GM21717 (cell line): ENCODE data around the gene ACTR2.
"Not testable (repeated sequence)": the region's sequence is repeated elsewhere in the genome, so short reads cannot be mapped to it uniquely, and the experiment has no call there.

Experiments used
- ATAC-seq: cut with Tn5 transposase; IDR thresholded peaks from one replicate; pipeline ENCODE4 v1.9.1; 2021; ENCODE audit warnings: mild to moderate bottlenecking, moderate library complexity; ENCODE audit not compliant: unreplicated experiment

The ACTR2 gene

DNA sequence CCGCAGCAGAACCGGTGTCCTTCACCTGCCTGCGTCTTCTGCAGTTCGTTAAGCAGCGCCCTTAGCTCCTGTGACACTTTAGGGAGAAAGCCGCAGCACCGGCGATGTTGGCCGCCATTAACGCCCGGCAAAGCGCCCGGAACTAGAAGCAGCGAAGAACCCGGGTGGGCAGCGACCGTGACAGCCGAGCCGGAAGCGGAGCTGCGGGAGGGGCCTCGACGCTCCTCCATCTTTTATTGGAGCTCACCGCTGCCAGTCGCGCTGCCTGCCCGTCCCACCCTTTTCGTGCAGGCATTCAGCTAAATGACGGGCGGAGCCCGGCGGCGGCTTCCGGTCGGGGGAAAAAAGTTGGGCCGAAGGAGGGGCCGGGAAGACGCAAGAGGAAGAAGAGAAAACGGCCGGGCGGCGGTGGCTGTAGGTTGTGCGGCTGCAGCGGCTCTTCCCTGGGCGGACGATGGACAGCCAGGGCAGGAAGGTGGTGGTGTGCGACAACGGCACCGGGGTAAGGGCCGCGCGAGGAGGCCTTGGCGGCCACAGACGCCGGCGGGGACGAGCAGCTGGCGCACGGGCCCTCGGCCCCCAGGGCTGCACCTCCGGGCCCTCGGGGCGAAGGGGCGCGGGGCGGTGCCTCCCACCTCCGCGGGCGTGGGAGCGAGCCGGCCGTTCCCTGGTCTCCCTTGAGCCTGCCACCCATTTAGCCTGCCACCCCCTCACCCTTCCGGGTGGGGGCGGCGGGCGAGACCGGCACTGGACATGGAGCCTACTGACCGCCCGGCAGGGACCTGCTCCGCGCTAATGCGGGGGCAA lies at the start of gene ACTR2:
ACTR2 (plus strand) TSS at position 376 of the 807 bp plus-strand sequence; CDS start at position 455, 79 bp downstream.
- ATAC-seq, result peak; percentile 89

- ATAC-seq, result no peak
Observed at GRCh38 chr2:65182570-65182969, 45.1 kb upstream of the ACTR2 start.

- ATAC-seq, result not testable (repeated sequence)
Observed at GRCh38 chr2:65183406-65183805, 44.2 kb upstream of the ACTR2 start.

GRCh38 chr2:65185012-65185411 lies 42.6 kb upstream of the ACTR2 start:
- ATAC-seq, result no peak

GRCh38 chr2:65186093-65186868 lies 41.4 kb upstream of the ACTR2 start:
- no peak for ATAC-seq

GRCh38 chr2:65186872-65187851 lies 40.5 kb upstream of the ACTR2 start:
- ATAC-seq, result no peak

GRCh38 chr2:65193446-65193845 lies 34.2 kb upstream of the ACTR2 start:
- ATAC-seq, result no peak

DNA sequence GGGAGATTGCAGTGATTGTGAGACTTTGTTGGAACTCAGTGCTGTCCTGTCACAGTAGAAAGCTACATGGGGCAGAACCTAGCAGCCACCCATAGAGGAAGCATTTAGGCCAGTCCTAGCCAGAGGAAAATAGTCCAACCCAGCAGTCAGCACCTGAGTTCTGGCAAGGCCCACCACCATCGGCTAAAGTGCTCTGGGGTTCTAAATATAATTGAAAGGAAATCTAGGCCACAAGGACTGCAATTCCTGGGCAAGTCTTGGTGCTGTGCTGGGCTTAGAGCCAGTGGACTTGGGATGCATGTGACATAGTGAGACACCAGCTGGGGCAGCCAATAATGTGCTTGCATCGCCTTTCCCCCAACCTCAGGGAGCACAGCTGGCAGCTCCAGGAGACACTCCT lies 28.9 kb upstream of the ACTR2 start:
- no peak for ATAC-seq

DNA sequence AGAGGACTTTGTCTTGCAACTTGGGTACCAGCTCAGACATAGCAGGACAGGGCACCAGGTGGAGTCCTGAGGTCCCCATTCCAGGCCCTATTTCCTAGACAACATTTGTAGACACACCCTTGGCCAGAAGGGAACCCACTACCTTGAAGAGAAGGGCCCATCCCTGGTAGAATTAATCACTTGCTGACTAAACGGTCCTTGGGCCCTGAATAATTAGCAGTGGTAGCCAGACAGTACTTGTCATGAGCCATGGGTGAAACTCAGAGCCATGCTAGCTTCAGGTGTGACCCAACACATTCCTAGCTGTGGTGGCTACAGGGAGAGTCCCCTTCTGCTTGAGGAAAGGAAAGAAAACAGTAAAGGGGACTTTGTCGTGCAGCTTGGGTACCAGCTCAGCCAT lies 28.5 kb upstream of the ACTR2 start:
- no peak for ATAC-seq

DNA sequence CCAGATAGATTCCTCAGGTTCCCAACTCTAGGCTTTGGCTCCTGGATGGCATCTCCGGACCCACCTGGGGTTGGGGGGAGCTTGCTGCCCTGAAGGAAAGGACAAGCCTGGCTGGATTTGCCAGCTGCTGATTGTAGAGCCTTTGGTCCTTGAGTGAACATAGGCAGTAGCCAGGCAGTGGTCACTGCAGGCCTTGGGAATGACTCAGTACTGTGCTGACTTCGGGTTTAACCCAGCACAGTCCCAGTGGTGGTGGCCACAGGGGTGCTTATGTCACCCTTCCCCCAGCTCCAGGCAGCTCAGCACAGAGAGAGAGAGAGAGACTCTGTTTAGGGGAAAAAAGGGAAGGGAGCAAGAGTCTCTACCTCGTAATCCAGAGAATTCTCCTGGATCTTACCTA lies 27.7 kb upstream of the ACTR2 start:
- ATAC-seq, result no peak

GRCh38 chr2:65204461-65205210 lies 23.0 kb upstream of the ACTR2 start:
- no peak for ATAC-seq

DNA sequence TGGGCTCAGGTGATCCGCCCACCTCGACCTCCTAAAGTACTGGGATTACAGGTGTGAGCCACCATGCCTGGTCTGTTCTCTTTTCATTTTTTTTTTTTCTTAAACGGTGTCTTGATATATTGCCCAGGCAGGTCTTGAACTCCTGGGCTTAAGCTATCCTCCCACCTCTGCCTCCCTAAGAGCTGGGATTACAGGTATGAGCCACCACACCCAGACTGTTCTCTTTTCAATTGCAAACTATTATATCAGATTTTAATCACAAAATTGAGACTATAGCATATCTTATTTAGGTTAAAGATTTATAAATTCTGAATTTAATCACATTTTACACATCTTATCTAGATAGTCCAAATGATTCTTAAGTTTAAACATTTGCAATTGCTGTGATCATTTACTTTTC lies 15.5 kb upstream of the ACTR2 start:
- ATAC-seq, result no peak

GRCh38 chr2:65212619-65213018 lies 15.0 kb upstream of the ACTR2 start:
- ATAC-seq, result no peak

DNA sequence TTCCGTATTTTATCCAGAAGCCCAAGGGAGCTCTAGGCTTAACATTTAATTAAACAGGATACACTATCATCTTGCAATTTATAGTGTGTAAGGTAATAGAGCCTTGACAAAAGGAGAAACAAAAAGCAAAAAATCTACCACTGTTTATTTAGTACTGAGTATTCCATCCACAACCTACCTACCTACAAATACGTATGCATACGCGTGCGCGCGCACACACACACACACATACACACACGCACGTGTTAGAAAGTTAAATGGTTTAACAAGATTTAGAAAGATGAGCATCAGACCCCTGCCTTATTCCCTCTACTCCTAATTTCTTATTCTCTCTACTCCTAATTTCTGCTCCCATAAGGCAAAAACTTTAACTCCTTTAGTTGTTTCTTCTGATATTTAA lies 14.6 kb upstream of the ACTR2 start:
- ATAC-seq, result no peak

DNA sequence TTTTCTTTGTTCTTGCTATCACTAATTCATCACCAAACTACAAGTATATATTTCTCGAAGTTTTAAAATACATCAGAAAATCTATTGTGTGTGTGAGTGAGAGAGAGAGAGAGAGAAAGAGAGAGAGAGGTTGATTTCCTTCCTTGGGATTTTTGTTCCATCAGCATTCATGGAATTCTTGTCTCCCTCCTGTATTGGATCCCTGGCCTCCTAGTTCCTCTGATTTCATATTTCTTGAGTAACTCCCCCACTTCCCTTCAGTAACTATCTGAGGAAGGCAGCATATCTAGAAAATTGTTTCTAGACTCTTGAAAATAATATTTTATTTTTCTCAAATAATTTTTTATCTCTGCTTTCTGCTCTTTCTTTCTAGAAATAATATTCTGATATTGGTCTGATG lies 13.3 kb upstream of the ACTR2 start:
- no peak for ATAC-seq

DNA sequence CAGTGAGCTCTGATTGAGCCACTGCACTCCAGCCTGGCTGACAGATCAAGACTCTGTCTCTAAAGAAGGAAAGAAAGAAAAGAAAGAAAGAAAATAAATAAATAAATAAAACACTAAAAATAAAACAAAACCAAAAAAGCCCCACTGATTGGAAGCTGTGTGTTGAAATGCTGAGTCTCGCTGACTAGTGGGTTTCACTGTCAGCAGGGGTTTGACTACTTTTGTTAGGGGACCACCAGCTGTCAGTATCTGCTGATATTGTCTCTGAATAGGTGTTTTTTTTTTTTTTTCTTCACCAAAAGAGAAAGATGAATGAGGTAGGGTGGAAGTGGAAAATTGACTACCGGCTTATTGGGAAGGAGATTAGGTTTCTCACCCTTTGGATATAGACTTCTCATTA lies 12.8 kb upstream of the ACTR2 start:
- no peak for ATAC-seq

DNA sequence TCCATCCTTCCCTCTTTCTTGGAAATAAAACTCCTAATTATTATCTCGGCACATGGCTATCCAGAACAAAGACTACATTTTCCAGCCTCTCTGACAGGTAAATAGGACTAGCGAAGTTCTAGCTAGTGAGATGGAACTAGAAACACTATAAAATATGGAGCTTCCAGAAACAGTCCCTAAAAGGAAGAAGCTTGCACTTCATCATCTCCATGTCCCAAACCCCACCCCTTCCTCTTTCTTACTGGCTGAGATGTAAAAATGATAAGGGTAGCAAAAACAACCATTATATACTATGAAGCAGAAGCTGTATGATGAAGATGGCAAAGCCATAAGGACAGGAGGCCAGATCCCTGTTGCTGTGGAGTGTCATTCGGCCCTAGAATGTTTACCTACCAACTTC lies 11.7 kb upstream of the ACTR2 start:
- no peak for ATAC-seq

- no peak for ATAC-seq
Observed at GRCh38 chr2:65220432-65221131, 7.0 kb upstream of the ACTR2 start.

DNA sequence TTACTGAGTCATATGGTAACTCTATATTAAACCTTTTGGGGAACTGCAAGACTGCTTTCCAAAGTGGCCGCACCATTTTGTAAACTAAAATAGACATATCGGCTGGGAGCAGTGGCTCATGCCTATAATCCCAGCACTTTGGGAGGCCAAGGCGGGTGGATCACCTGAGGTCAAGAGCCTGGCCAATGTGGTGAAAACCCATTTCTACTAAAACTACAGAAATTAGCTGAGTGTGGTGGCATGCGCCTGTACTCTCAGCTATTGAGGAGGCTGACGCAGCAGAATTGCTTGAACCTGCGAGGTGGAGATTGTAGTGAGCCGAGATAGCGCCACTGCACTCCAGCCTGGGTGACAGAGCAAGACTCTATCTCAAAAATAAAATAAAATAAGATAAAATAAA lies 6.4 kb upstream of the ACTR2 start:
- ATAC-seq, result not testable (repeated sequence)

DNA sequence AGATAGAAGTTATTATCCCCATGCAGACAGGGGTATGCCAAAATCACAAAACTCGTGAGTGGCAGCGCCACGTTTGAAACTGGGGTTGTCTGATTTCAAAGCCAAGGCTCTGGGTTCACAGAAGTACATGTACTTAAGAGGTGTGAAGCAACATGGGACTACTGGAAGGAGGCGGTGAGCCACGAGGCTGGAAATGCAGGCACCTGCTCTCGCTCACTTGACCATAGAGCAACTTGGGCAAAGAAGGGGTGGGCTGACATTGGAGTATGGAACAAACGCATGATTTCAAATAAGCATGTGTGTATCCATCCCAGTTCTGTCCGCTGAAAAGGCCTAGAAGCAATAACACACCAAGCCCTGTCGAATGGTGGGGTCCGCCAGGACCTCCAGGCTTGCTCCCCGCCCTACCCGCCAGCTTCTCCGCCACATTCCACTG lies 593 bp upstream of the ACTR2 start:
- peak; percentile 17 for ATAC-seq
